H1 (cell line): ENCODE data around the gene AQP7. TPM values are rescaled to one million over a fixed set of nuclear protein-coding genes. Genes with fewer than 3 reads are reported as not detected.
"Not testable (repeated sequence)": the region's sequence is repeated elsewhere in the genome, so short reads cannot be mapped to it uniquely, and the experiment has no call there.

Experiments used
- CTCF ChIA-PET: fragments of 300-600 bp; sonication (Branson Sonifier 250); formaldehyde crosslinking; loops from one replicate; lab custom pipeline; 2021; ENCODE audit not compliant: partially characterized antibody; lab: Charles Lee
- POLR2A ChIA-PET: fragments of 300-600 bp; sonication (Branson Sonifier 250); formaldehyde crosslinking; loops from one replicate; lab custom pipeline; 2021; ENCODE audit warnings: inconsistent platforms; ENCODE audit not compliant: partially characterized antibody; lab: Charles Lee
- DNase-seq, 2 experiments: peaks; one replicate each; pipeline versions ENCODE4 v3.0.0 to v3.0.0-alpha.2; 2010 to 2022; ENCODE audit warnings: low spot score in 2 of 2, low read depth in 1 of 2, mixed read lengths in 1 of 2
- FAIRE-seq: peaks from 2 replicates; lab custom pipeline; 2011; peaks lifted over from hg19 to GRCh38; lab: Jason Lieb, UNC
- H2AFZ ChIP-seq: 2 replicates; pipeline ENCODE4 v1.8.1; 2012; ENCODE audit warnings: low read length, inconsistent platforms
- H2AK5ac ChIP-seq: 2 replicates; pipeline ENCODE4 v1.6.1; 2013; ENCODE audit warnings: low read depth, low read length
- H2BK120ac ChIP-seq: replicated peaks from 2 replicates; pipeline ENCODE3; 2013; ENCODE audit warnings: low read depth, low read length, inconsistent platforms
- H2BK12ac ChIP-seq: 2 replicates; pipeline ENCODE4 v1.6.1; 2013; ENCODE audit warnings: low read depth, low read length
- H2BK15ac ChIP-seq: 2 replicates; pipeline ENCODE4 v1.6.1; 2013; ENCODE audit warnings: low read length
- H2BK20ac ChIP-seq: 2 replicates; pipeline ENCODE4 v1.6.1; 2013; ENCODE audit warnings: low read length
- H2BK5ac ChIP-seq: 2 replicates; pipeline ENCODE4 v1.6.1; 2013; ENCODE audit warnings: low read depth, low read length
- H3K14ac ChIP-seq: 2 replicates; pipeline ENCODE4 v1.6.1; 2013; ENCODE audit warnings: inconsistent platforms; ENCODE audit not compliant: insufficient read length
- H3K18ac ChIP-seq: 2 replicates; pipeline ENCODE4 v1.6.1; 2013; ENCODE audit warnings: low read length; ENCODE audit errors: extremely low read depth
- H3K23ac ChIP-seq: 2 replicates; pipeline ENCODE4 v1.6.1; 2013; ENCODE audit warnings: inconsistent platforms; ENCODE audit not compliant: insufficient read length
- H3K23me2 ChIP-seq: 2 replicates; pipeline ENCODE4 v1.6.1; 2013; ENCODE audit warnings: low read depth, low read length
- H3K27ac ChIP-seq: 2 replicates; pipeline ENCODE4 v1.6.1; 2011; ENCODE audit warnings: low read depth, low read length, inconsistent platforms
- H3K27me3 ChIP-seq, 4 experiments: replicated peaks in 1 of 4; 1 replicate in 1 of 4; 2 replicates in 3 of 4; pipeline versions ENCODE4 v1.6.1 to v1.8.1; 2011 to 2013; ENCODE audit warnings: low read length in 3 of 4, mild to moderate bottlenecking in 3 of 4, inconsistent platforms in 2 of 4, mixed read lengths in 2 of 4, moderate library complexity in 1 of 4; ENCODE audit not compliant: control insufficient read depth in 3 of 4, insufficient read depth in 3 of 4; ENCODE audit errors: extremely low read depth in 1 of 4
- H3K36me3 ChIP-seq, 4 experiments: 2 replicates each; pipeline versions ENCODE4 v1.6.1 to v1.8.1; 2011 to 2013; ENCODE audit warnings: mild to moderate bottlenecking in 4 of 4, low read length in 3 of 4, moderate library complexity in 2 of 4, control low read depth in 1 of 4, inconsistent platforms in 1 of 4; ENCODE audit not compliant: insufficient read depth in 4 of 4, control insufficient read depth in 2 of 4
- H3K4ac ChIP-seq: replicated peaks from 2 replicates; pipeline ENCODE3; 2013; ENCODE audit warnings: low read length, low read depth, mixed read lengths, inconsistent platforms; ENCODE audit not compliant: insufficient read length
- H3K4me1 ChIP-seq, 4 experiments: replicated peaks in 1 of 4; 1 replicate in 1 of 4; 2 replicates in 3 of 4; pipeline versions ENCODE4 v1.6.1 to v1.8.1; 2011 to 2013; ENCODE audit warnings: low read length in 3 of 4, inconsistent platforms in 2 of 4, mixed read lengths in 1 of 4; ENCODE audit not compliant: insufficient read depth in 4 of 4, control insufficient read depth in 3 of 4
- H3K4me2 ChIP-seq, 2 experiments: 2 replicates each; pipeline versions ENCODE4 v1.6.1 to v1.8.1; 2011 to 2013; ENCODE audit warnings: low read depth in 2 of 2, low read length in 2 of 2, control low read depth in 1 of 2, inconsistent platforms in 1 of 2, mild to moderate bottlenecking in 1 of 2; ENCODE audit not compliant: insufficient read depth in 1 of 2
- H3K4me3 ChIP-seq, 4 experiments: fragments of 200-600, 300-600 bp in 1 of 4; sonication (generic), shearing (Covaris generic), sonication (Bioruptor Twin) in 1 of 4; 2 replicates each; pipeline versions ENCODE4 v1.5.1 to v1.8.1; 2011 to 2016; ENCODE audit warnings: low read length in 4 of 4, low read depth in 3 of 4, control low read depth in 2 of 4, inconsistent platforms in 2 of 4, mild to moderate bottlenecking in 2 of 4, mixed read lengths in 1 of 4, moderate library complexity in 1 of 4; ENCODE audit not compliant: insufficient read depth in 2 of 4; ENCODE audit errors: extremely low read depth in 1 of 4
- H3K56ac ChIP-seq: replicated peaks from 2 replicates; pipeline ENCODE3; 2013; ENCODE audit warnings: low read depth, mild to moderate bottlenecking, mixed read lengths, low read length, inconsistent platforms; ENCODE audit not compliant: insufficient read length
- H3K79me1 ChIP-seq: 2 replicates; pipeline ENCODE4 v1.6.1; 2013; ENCODE audit warnings: low read depth, low read length, control low read depth
- H3K79me2 ChIP-seq, 2 experiments: 2 replicates each; pipeline versions ENCODE4 v1.6.1 to v1.8.1; 2012 to 2013; ENCODE audit warnings: low read length in 2 of 2, mild to moderate bottlenecking in 2 of 2, inconsistent platforms in 1 of 2; ENCODE audit not compliant: insufficient read depth in 2 of 2, control insufficient read depth in 1 of 2
- H3K9ac ChIP-seq, 4 experiments: replicated peaks in 1 of 4; 1 replicate in 1 of 4; 2 replicates in 3 of 4; pipeline versions ENCODE4 v1.6.1 to v1.8.1; 2011 to 2013; ENCODE audit warnings: low read depth in 3 of 4, low read length in 3 of 4, control low read depth in 2 of 4, mild to moderate bottlenecking in 2 of 4, moderate library complexity in 2 of 4, inconsistent platforms in 1 of 4; ENCODE audit errors: extremely low read depth in 1 of 4
- H3K9me3 ChIP-seq, 2 experiments: 2 replicates each; pipeline versions ENCODE4 v1.6.1 to v1.8.1; 2012 to 2013; ENCODE audit warnings: mild to moderate bottlenecking in 2 of 2, moderate library complexity in 2 of 2, control low read depth in 1 of 2, inconsistent platforms in 1 of 2, low read depth in 1 of 2, low read length in 1 of 2, mixed read lengths in 1 of 2; ENCODE audit not compliant: insufficient read depth in 2 of 2
- H4K20me1 ChIP-seq, 2 experiments: replicated peaks in 1 of 2; 2 replicates each; pipeline versions ENCODE3 to v1.8.1; 2011 to 2013; ENCODE audit warnings: inconsistent platforms in 2 of 2, low read length in 2 of 2, mild to moderate bottlenecking in 1 of 2; ENCODE audit not compliant: insufficient read depth in 2 of 2, control insufficient read depth in 1 of 2
- H4K5ac ChIP-seq: 2 replicates; pipeline ENCODE4 v1.6.1; 2013; ENCODE audit warnings: low read length, low read depth, mixed read lengths, inconsistent platforms; ENCODE audit not compliant: insufficient read length
- H4K8ac ChIP-seq: 2 replicates; pipeline ENCODE4 v1.8.0; 2013; ENCODE audit warnings: mild to moderate bottlenecking, moderate library complexity, low read length, inconsistent platforms; ENCODE audit not compliant: insufficient read depth; ENCODE audit errors: extremely low read depth
- H4K91ac ChIP-seq: replicated peaks from 2 replicates; pipeline ENCODE3; 2013; ENCODE audit warnings: low read length, mixed read lengths, inconsistent platforms; ENCODE audit not compliant: insufficient read length
- WGBS, 2 experiments: shearing (Covaris generic) in 1 of 2; methylation state at CpG; one replicate each; pipeline versions ENCODE4 v1.1.6 to v1.1.7; 2013 to 2015; ENCODE audit warnings: low lambda C conversion rate in 2 of 2, mixed read lengths in 2 of 2, inconsistent platforms in 1 of 2, low coverage in 1 of 2, missing lambda C conversion rate in 1 of 2; ENCODE audit not compliant: insufficient replicate concordance in 2 of 2, insufficient coverage in 1 of 2, insufficient read length in 1 of 2; ENCODE audit errors: extremely low coverage in 1 of 2, missing lambda C conversion rate in 1 of 2; 5-methylcytosine and 5-hydroxymethylcytosine counted together
- polyA plus RNA-seq, 7 experiments: library from polyadenylated mRNA; depleted of rRNA in 3 of 7; stranded (reverse) in 5 of 7; unstranded in 2 of 7; fragments of >200 nt in 5 of 7; fragments of 200-250 nt in 2 of 7; gene quantifications; 1 replicate in 5 of 7; 2 replicates in 1 of 7; 4 replicates in 1 of 7; pipeline versions ENCODE4 v1.2.1 to v1.2.3, GENCODE V29; 2011 to 2013; ENCODE audit warnings: missing spikeins in 2 of 7, mixed read lengths in 2 of 7
- total RNA-seq: library from RNA; stranded (reverse); fragmentation: NEBNext Ultra II Directional; extraction: Animal tissue kit (Norgen Biotek cat#: 25700); gene quantifications from 2 replicates; pipeline ENCODE4 v1.2.1, GENCODE V29; 2021

Gene AQP7
- total and polyA plus RNA-seq, 2 of the 8 experiments (the other 6 are each of a cell fraction or from before 2014, with no cell fraction given), result not detected

DNA sequence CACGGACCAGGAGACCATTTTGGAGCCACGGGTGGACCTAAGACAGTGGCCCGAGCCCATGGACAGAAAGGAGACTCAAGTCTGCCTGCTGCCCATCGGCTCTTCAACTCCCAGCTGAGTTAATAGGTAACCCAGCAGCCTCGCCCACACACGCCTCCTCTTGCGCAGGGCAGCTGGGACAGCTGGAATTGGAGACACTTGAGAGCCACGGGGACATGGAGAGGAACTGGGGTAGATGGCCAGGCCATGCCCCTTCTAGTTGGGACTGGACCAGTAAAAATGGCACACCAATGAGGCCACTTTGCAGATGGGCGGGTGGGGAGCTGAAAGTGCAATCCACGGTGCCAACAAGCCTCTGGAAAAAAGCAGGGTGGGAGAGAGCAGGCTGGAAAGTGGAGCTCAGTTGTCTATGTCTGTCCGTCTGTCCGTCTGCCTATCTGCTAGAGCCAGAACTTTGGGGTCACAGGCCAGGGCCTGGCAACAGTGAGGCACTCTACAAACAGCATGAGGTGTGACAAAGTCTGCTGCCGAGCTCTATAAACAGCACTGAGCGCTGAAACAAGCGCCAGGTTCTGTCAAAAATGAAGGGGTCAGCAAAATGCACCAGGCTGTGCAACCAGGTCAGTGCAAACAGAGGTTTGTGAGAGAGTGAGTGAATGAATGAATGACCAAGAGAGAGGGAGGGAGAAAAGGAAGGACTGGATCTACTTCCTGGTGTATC, 7.0 kb downstream of the AQP7 start:
- H3K36me3 ChIP-seq, H3K14ac ChIP-seq, H2BK15ac ChIP-seq, H2AFZ ChIP-seq, H3K56ac ChIP-seq, H3K23ac ChIP-seq, H3K27ac ChIP-seq, H3K23me2 ChIP-seq, H4K5ac ChIP-seq, H2BK120ac ChIP-seq, FAIRE-seq, H2AK5ac ChIP-seq, H3K9me3 ChIP-seq, H3K27me3 ChIP-seq, H3K4ac ChIP-seq, H4K20me1 ChIP-seq, H2BK5ac ChIP-seq, H3K18ac ChIP-seq, H3K79me2 ChIP-seq, H3K9ac ChIP-seq, H4K91ac ChIP-seq, DNase-seq, H2BK12ac ChIP-seq, H3K4me2 ChIP-seq, H2BK20ac ChIP-seq, H3K4me1 ChIP-seq, H3K4me3 ChIP-seq, H4K8ac ChIP-seq, H3K79me1 ChIP-seq: not testable (repeated sequence)
- ChIA-PET CTCF (interaction anchor here (1.7 kb wide), 1 partner anchor 71 kb away, joined by 6 read pairs; no protein-coding TSS in a partner anchor), POLR2A (interaction anchor here (0.7 kb wide), 1 partner anchor 65 kb away, joined by 3 read pairs; no protein-coding TSS in a partner anchor)
- 93% methylated on average over 14 of the region's 15 CpGs; no CpG with 5 or more reads in 1 of the 2 experiments for WGBS, 2 experiments
